Trophoblast cell (in vitro differentiated cells and primary cell): ENCODE results near the gene CGB7.
"Not testable (repeated sequence)": the region's sequence is repeated elsewhere in the genome, so short reads cannot be mapped to it uniquely, and the experiment has no call there.

Source experiments
- DNase-seq, 2 donors: peaks; one replicate each; pipeline ENCODE4 v3.0.0-alpha.2; 2016
- H2AFZ ChIP-seq: 2 replicates; pipeline ENCODE4 v1.6.1; 2013; ENCODE audit warnings: low read length, moderate library complexity, mild to moderate bottlenecking; ENCODE audit not compliant: insufficient read depth, poor library complexity
- H2AK5ac ChIP-seq: 2 replicates; pipeline ENCODE4 v1.6.1; 2013; ENCODE audit warnings: mild to moderate bottlenecking, low read length
- H2BK120ac ChIP-seq: 2 replicates; pipeline ENCODE4 v1.6.1; 2013; ENCODE audit warnings: low read length, mild to moderate bottlenecking, moderate library complexity; ENCODE audit not compliant: insufficient read depth, poor library complexity
- H2BK12ac ChIP-seq: 2 replicates; pipeline ENCODE4 v1.6.1; 2013; ENCODE audit warnings: mild to moderate bottlenecking, low read length, moderate library complexity
- H2BK5ac ChIP-seq: 2 replicates; pipeline ENCODE4 v1.6.1; 2013; ENCODE audit warnings: low read length, low read depth, moderate library complexity, mild to moderate bottlenecking; ENCODE audit not compliant: poor library complexity
- H3K14ac ChIP-seq: 2 replicates; pipeline ENCODE4 v1.6.1; 2013; ENCODE audit warnings: mild to moderate bottlenecking, low read length
- H3K18ac ChIP-seq: 2 replicates; pipeline ENCODE4 v1.6.1; 2013; ENCODE audit warnings: mild to moderate bottlenecking, low read length
- H3K23ac ChIP-seq: 2 replicates; pipeline ENCODE4 v1.6.1; 2013; ENCODE audit warnings: low read length
- H3K27ac ChIP-seq: 2 replicates; pipeline ENCODE4 v1.5.1; 2013; ENCODE audit warnings: low read depth, mild to moderate bottlenecking, inconsistent platforms, low read length, moderate library complexity
- H3K27me3 ChIP-seq: 2 replicates; pipeline ENCODE4 v1.6.1; 2013; ENCODE audit warnings: inconsistent platforms, mild to moderate bottlenecking, low read length, moderate library complexity; ENCODE audit not compliant: insufficient read depth
- H3K36me3 ChIP-seq, 2 experiments: 1 replicate in 1 of 2; 2 replicates in 1 of 2; pipeline ENCODE4 v1.6.1; 2013; ENCODE audit warnings: low read length in 2 of 2, mild to moderate bottlenecking in 2 of 2, moderate library complexity in 1 of 2; ENCODE audit not compliant: insufficient read depth in 2 of 2, control insufficient read depth in 1 of 2
- H3K4ac ChIP-seq: 2 replicates; pipeline ENCODE4 v1.6.1; 2013; ENCODE audit warnings: low read depth, mild to moderate bottlenecking, low read length, moderate library complexity
- H3K4me1 ChIP-seq, 2 experiments: 1 replicate in 1 of 2; 2 replicates in 1 of 2; pipeline ENCODE4 v1.6.1; 2013; ENCODE audit warnings: low read length in 2 of 2, mild to moderate bottlenecking in 2 of 2, moderate library complexity in 1 of 2; ENCODE audit not compliant: insufficient read depth in 2 of 2, control insufficient read depth in 1 of 2
- H3K4me2 ChIP-seq: 2 replicates; pipeline ENCODE4 v1.6.1; 2013; ENCODE audit warnings: inconsistent platforms, mild to moderate bottlenecking, low read length, moderate library complexity
- H3K4me3 ChIP-seq: 2 replicates; pipeline ENCODE4 v1.5.1; 2013; ENCODE audit warnings: mild to moderate bottlenecking, low read depth, low read length, inconsistent platforms
- H3K79me1 ChIP-seq: one replicate; pipeline ENCODE4 v1.6.1; 2013; ENCODE audit warnings: low read length
- H3K79me2 ChIP-seq: 2 replicates; pipeline ENCODE4 v1.6.1; 2013; ENCODE audit warnings: low read length, mild to moderate bottlenecking; ENCODE audit not compliant: control insufficient read depth, insufficient read depth, poor library complexity
- H3K9ac ChIP-seq: 2 replicates; pipeline ENCODE4 v1.6.1; 2013; ENCODE audit warnings: mild to moderate bottlenecking, low read length
- H3K9me3 ChIP-seq: 2 replicates; pipeline ENCODE4 v1.6.1; 2013; ENCODE audit warnings: low read depth, mild to moderate bottlenecking, control low read depth, inconsistent platforms, low read length; ENCODE audit not compliant: insufficient read depth
- H4K12ac ChIP-seq: 2 replicates; pipeline ENCODE4 v1.6.1; 2013; ENCODE audit warnings: low read depth, mild to moderate bottlenecking, low read length, moderate library complexity
- H4K8ac ChIP-seq: 2 replicates; pipeline ENCODE4 v1.6.1; 2013; ENCODE audit warnings: low read depth, mild to moderate bottlenecking, low read length, moderate library complexity
- H4K91ac ChIP-seq: one replicate; pipeline ENCODE4 v1.6.1; 2013; ENCODE audit warnings: low read depth, mild to moderate bottlenecking, low read length, moderate library complexity
- WGBS: extraction: QIAGEN DNeasy Blood & Tissue Kit; methylation state at CpG from one replicate; pipeline ENCODE4 v1.1.7; 2013; ENCODE audit warnings: missing lambda C conversion rate; ENCODE audit not compliant: insufficient read length, insufficient coverage; ENCODE audit errors: extremely low coverage; 5-methylcytosine and 5-hydroxymethylcytosine counted together

CGB7 gene

DNA sequence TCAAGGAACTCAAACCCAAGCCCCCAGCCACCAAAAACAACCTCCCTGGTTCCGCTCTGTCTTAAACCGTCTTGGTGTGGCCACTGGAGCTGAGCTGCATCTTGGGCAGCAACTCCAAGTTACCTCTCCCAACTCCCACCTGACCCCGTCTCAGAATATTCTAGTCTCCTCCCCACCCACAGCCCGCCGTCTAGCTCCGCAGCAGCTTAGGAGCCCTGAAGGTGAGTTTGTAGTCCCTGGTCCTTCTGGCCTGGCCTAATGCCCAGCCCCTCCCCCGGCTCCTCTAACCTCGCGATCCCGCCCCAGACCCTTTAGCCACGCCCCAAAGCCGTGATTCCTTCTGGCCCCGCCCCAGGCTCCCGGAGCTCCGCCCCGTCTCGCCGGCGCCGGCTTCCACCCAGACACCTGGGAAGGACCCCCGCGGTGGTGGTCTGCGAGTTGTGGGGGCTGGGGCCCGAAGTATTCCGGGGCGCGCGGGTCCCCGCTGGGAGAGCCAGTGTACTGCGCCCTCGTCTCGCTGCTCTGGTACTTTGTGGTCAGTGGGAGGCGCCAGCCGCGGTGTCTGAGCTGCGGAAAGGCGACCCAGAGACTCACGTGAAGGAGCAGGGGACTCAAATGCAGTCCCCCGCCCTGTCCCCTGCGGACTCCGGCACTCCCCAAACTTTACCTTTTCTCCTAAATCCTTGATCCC is 38.2 kb downstream of the CGB7 start:
- Histone ChIP-seq H3K27ac (no peak overlapping the region), H2BK12ac (no peak overlapping the region), H4K12ac (no peak overlapping the region), H3K4ac (no peak overlapping the region), H2BK5ac (no peak overlapping the region), H2AK5ac (no peak overlapping the region), H2BK120ac (no peak overlapping the region), H3K79me2 (no peaks in the 10 kb centered on the region), H3K36me3 (peaks cover 15 to 18% of the 10 kb centered on the region in 2 experiments), H3K79me1 (peaks cover 10% of the 10 kb centered on the region), H4K91ac (no peak overlapping the region), H3K18ac (no peak overlapping the region), H3K27me3 (peaks cover 7% of the 10 kb centered on the region), H3K9me3 (peaks cover 1% of the 10 kb centered on the region), H2AFZ (peak overlapping the region; percentile 25), H3K4me3 (no peak overlapping the region), H3K9ac (no peak overlapping the region), H4K8ac (no peak overlapping the region), H3K4me1 (peaks cover 5 to 11% of the 10 kb centered on the region in 2 experiments), H3K14ac (no peak overlapping the region), H3K23ac (no peak overlapping the region), H3K4me2 (no peak overlapping the region)
- no CpG with 5 or more reads among the region's 41 CpGs for WGBS
- peak in 1 of 2 donors; percentile 53 for DNase-seq

DNA sequence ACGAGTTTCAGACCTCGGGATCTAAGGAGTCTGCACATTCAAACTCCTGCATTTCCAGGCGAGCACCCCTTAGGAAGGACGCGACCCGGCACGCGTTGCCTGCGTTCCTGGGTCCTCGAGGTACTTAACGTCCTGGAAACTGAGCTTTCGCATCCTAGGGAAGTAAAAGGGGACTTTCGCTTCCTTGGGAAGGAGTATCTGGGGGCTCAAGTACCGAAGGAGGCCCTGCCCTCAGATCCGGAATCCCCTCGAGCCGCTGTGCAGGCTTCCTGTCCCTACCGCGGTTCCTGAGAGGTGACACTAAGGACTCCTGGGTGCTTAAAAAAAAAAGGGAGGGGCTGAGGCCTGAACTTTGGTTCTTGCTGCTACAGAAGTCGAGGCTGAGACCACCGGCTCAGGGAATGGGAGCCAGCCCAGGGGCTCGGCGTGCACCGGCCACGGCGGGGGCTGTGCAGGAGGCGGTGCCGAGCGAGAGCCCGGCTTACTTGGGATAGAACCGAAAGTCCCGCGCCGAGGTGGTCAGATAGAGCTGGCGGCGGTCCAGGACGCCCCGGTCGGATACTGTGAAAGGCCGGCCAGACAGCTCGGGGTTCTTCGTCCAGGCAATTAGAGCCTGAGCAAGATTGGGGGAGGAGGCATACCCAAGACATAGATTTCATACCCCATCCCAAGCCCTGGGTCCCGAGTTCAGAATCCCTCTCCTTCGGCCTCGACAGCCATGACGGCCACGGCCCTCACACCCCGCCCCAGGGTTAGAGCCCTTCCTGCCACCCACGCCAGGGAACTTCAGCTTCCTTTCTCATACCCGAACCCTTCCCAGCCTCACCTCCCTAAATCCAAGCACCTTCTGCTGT is 38.9 kb downstream of the CGB7 start:
- DNase-seq: not testable (repeated sequence)

DNA sequence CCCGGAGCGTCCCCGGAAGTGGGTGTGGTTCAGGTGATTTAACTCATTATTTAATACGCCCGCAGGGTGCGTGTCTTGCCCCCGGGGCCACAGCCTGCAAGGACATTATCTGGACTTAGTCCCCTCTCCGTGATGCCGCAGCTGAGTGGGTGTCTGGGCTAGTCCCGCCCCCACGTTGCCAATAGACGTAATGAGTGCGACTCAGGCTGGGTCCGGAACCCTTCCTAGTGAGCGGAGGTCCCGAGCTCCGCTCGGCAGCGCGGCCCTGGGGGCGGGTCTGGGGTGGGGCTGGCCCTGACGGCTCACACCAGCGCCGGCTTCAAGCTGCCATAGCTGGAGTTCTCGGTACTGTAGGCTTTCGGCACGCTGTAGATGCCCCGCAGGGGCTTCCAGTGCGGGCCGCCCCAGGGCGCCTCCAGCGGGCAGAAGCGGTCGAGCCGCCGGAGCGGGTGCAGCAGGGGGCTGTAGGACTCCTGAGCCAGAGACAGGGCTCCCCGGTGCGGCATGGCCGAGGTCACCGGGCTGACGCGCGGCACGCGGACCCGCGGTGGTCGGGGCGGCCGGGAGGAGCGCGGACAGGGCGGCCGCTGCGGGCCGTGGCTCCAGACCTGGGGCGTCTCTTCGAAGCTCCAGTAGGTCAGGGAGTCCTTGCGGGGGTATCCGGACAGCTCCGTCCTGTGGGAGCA is 39.7 kb downstream of the CGB7 start:
- Histone ChIP-seq H4K8ac (peak overlapping the region; percentile 65), H3K4ac (no peak overlapping the region), H3K36me3 (peaks cover 23 to 24% of the 10 kb centered on the region in 2 experiments), H3K4me3 (peak overlapping the region; percentile 35), H2AK5ac (no peak overlapping the region), H2BK5ac (no peak overlapping the region), H3K23ac (no peak overlapping the region), H3K9me3 (peaks cover 1% of the 10 kb centered on the region), H3K9ac (no peak overlapping the region), H4K91ac (peak overlapping the region; percentile 52), H3K79me2 (no peaks in the 10 kb centered on the region), H3K4me2 (peak overlapping the region; percentile 61), H2BK12ac (no peak overlapping the region), H3K27me3 (peaks cover 7% of the 10 kb centered on the region), H4K12ac (peak overlapping the region; percentile 46), H2BK120ac (no peak overlapping the region), H3K79me1 (peaks cover 10% of the 10 kb centered on the region), H3K18ac (no peak overlapping the region), H3K14ac (no peak overlapping the region), H3K4me1 (peaks cover 5 to 11% of the 10 kb centered on the region in 2 experiments), H3K27ac (no peak overlapping the region), H2AFZ (peak overlapping the region; percentile 52)
- WGBS: no CpG with 5 or more reads among the region's 62 CpGs
- peak; percentile 60 to 79 for DNase-seq

More for the DNA sequence above, 38.9 kb downstream of the CGB7 start:
- peaks cover 22 to 23% of the 10 kb centered on the region in 2 experiments for H3K36me3 ChIP-seq
- H2AK5ac ChIP-seq, H2AFZ ChIP-seq, H4K8ac ChIP-seq, H2BK5ac ChIP-seq, H3K27me3 ChIP-seq, H3K9ac ChIP-seq, H3K27ac ChIP-seq, H2BK120ac ChIP-seq, H3K14ac ChIP-seq, H3K23ac ChIP-seq, H4K12ac ChIP-seq, H3K79me2 ChIP-seq, H2BK12ac ChIP-seq, H3K4me3 ChIP-seq, H3K9me3 ChIP-seq, H3K18ac ChIP-seq, H3K4ac ChIP-seq: not testable (repeated sequence)
- H3K4me2 ChIP-seq: peak overlapping the region; percentile 61
- WGBS: no CpG with 5 or more reads among the region's 50 CpGs
- peaks cover 10% of the 10 kb centered on the region for H3K79me1 ChIP-seq
- peaks cover 5 to 11% of the 10 kb centered on the region in 2 experiments for H3K4me1 ChIP-seq
- peak overlapping the region; percentile 52 for H4K91ac ChIP-seq

DNA sequence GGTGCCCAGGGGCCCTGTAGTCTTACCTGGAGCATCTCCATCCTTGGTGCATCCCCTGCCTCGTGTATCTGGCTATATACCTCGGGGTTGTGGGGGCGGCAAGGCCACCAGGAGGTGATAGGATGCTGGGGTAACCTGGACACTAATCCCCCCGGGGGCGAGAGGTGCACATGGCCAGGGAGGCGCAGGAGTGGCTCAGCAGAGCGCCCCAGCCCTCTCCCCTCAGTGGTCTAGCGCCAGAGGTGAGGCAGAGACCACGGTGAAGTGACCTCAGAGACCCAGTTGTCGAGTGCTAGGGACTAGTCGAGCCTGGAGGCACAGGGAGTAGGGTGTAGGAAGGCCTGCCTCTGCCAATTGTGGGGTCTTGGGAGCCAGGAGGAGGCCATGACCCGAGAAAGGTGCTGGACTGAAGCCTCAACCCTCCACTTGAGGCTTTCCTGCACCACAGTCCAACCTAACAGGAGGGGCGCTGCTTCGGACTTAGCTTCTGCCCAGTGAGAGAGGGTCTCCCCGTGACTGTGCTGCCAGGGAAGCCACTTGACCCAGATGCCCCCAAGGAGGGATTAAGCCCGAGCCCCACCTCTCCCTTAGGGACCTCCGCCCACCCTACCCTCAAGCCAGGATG is 40.4 kb downstream of the CGB7 start, which contains the start of gene LHB:
Gene LHB, minus strand, starts transcription at position 51 of the 625 bp plus-strand sequence. Its CDS starts 10 bp downstream, at position 41.
- H2AK5ac ChIP-seq: no peak within 1 kb of the TSS
- no peak within 1 kb of the TSS for H3K4ac ChIP-seq
- no CpG with 5 or more reads among the region's 17 CpGs for WGBS
- H4K8ac ChIP-seq: no peak within 1 kb of the TSS
- no peak within 1 kb of the TSS for H3K27ac ChIP-seq
- H3K4me2 ChIP-seq: peak within 1 kb of the TSS; percentile 61
- peaks cover 1% of the 10 kb centered on the region for H3K9me3 ChIP-seq
- no peak within 1 kb of the TSS for H3K9ac ChIP-seq
- H2BK5ac ChIP-seq: no peak within 1 kb of the TSS
- H3K18ac ChIP-seq: no peak within 1 kb of the TSS
- no peak within 1 kb of the TSS for H3K23ac ChIP-seq
- peak within 1 kb of the TSS; percentile 57 for H4K91ac ChIP-seq
- no peak within 1 kb of the TSS for H4K12ac ChIP-seq
- peaks cover 25 to 30% of the 10 kb centered on the region in 2 experiments for H3K36me3 ChIP-seq
- no peak within 1 kb of the TSS for H2BK120ac ChIP-seq
- peaks cover 10% of the 10 kb centered on the region for H3K79me1 ChIP-seq
- no peak for DNase-seq
- peaks cover 5 to 11% of the 10 kb centered on the region in 2 experiments for H3K4me1 ChIP-seq
- H3K27me3 ChIP-seq: peaks cover 7% of the 10 kb centered on the region
- H2AFZ ChIP-seq: peak within 1 kb of the TSS; percentile 52
- peak within 1 kb of the TSS; percentile 35 for H3K4me3 ChIP-seq
- no peak within 1 kb of the TSS for H3K14ac ChIP-seq
- H3K79me2 ChIP-seq: no peaks in the 10 kb centered on the region
- no peak within 1 kb of the TSS for H2BK12ac ChIP-seq
